Endothelial cell of umbilical vein (primary cell): ENCODE data around the gene ARMCX4. TPM values are rescaled to one million over a fixed set of nuclear protein-coding genes. Genes with fewer than 3 reads are reported as not detected.

Experiments used
- BruUV-seq: library from RNA; stranded (reverse); fragments of 400-500 nt; replicated peaks from 2 replicates; lab custom pipeline; 2021; lab: Mats Ljungman, UMichigan
- CTCF ChIA-PET: fragments of 300-600, 350-600 bp; sonication (Branson Sonifier 250); formaldehyde crosslinking; loops from one replicate; lab custom pipeline; 2021; ENCODE audit warnings: antibody characterized with exemption, inconsistent platforms; lab: Charles Lee
- POLR2A ChIA-PET: fragments of 300-600, 350-600 bp; sonication (Branson Sonifier 250); formaldehyde crosslinking; loops from one replicate; lab custom pipeline; 2021; ENCODE audit warnings: antibody characterized with exemption, inconsistent platforms; lab: Charles Lee
- DNase-seq: peaks from one replicate; pipeline ENCODE4 v3.0.0-alpha.2; 2011; ENCODE audit warnings: low read depth, low spot score
- FAIRE-seq: peaks from 2 replicates; lab custom pipeline; 2011; peaks lifted over from hg19 to GRCh38; lab: Jason Lieb, UNC
- H2AFZ ChIP-seq: 2 replicates; pipeline ENCODE4 v1.6.0; 2012; ENCODE audit warnings: low read depth, low read length, control low read depth, inconsistent platforms
- H3K27ac ChIP-seq: 2 replicates; pipeline ENCODE4 v1.5.1; 2011; ENCODE audit warnings: low read depth, mild to moderate bottlenecking, control low read depth, low read length, moderate library complexity; ENCODE audit not compliant: insufficient read depth
- H3K27me3 ChIP-seq, 2 experiments: 2 replicates each; pipeline versions ENCODE4 v1.6.0 to v1.6.1; 2011; ENCODE audit warnings: low read length in 2 of 2, mixed read lengths in 1 of 2; ENCODE audit not compliant: control insufficient read depth in 2 of 2, insufficient read depth in 2 of 2
- H3K36me3 ChIP-seq, 2 experiments: 2 replicates in 1 of 2; 3 replicates in 1 of 2; pipeline ENCODE4 v1.5.1; 2011; ENCODE audit warnings: low read length in 2 of 2, mild to moderate bottlenecking in 1 of 2, moderate library complexity in 1 of 2; ENCODE audit not compliant: control insufficient read depth in 2 of 2, insufficient read depth in 2 of 2; ENCODE audit errors: extremely low read depth in 1 of 2
- H3K4me1 ChIP-seq: 3 replicates; pipeline ENCODE4 v1.5.1; 2011; ENCODE audit warnings: mild to moderate bottlenecking, low read length; ENCODE audit not compliant: control insufficient read depth, insufficient read depth; ENCODE audit errors: extremely low read depth
- H3K4me2 ChIP-seq: 2 replicates; pipeline ENCODE4 v1.6.1; 2011; ENCODE audit warnings: low read length, control low read depth, mixed read lengths; ENCODE audit not compliant: insufficient read depth
- H3K4me3 ChIP-seq, 3 experiments: fragments of 200-600 bp in 1 of 3; sonication (generic), shearing (Covaris generic) in 1 of 3; replicated peaks in 1 of 3; 2 replicates each; pipeline ENCODE4 v1.5.1; 2011 to 2016; ENCODE audit warnings: control low read depth in 3 of 3, low read length in 3 of 3, mild to moderate bottlenecking in 2 of 3, inconsistent platforms in 1 of 3, low read depth in 1 of 3, moderate library complexity in 1 of 3; ENCODE audit not compliant: insufficient read depth in 1 of 3
- H3K79me2 ChIP-seq: 2 replicates; pipeline ENCODE4 v1.6.0; 2012; ENCODE audit warnings: low read length, inconsistent platforms; ENCODE audit not compliant: control insufficient read depth, insufficient read depth
- H3K9ac ChIP-seq: replicated peaks from 2 replicates; pipeline ENCODE3; 2011; ENCODE audit warnings: low read length, control low read depth; ENCODE audit not compliant: insufficient read depth; ENCODE audit errors: extremely low read depth
- H3K9me1 ChIP-seq: replicated peaks from 3 replicates; pipeline ENCODE4 v1.6.0; 2011; ENCODE audit warnings: mild to moderate bottlenecking, low read length; ENCODE audit not compliant: control insufficient read depth, insufficient read depth; ENCODE audit errors: extremely low read depth
- H3K9me3 ChIP-seq: replicated peaks from 2 replicates; pipeline ENCODE4 v1.5.1; 2012; ENCODE audit warnings: low read length, inconsistent platforms; ENCODE audit not compliant: control insufficient read depth, insufficient read depth
- H4K20me1 ChIP-seq: replicated peaks from 2 replicates; pipeline ENCODE3; 2011; ENCODE audit warnings: mild to moderate bottlenecking, low read length; ENCODE audit not compliant: control insufficient read depth, insufficient read depth; ENCODE audit errors: extremely low read depth
- EZH2 ChIP-seq: IDR thresholded peaks from 2 replicates; pipeline ENCODE4 v1.6.1; 2012; ENCODE audit warnings: borderline replicate concordance, low read depth, mild to moderate bottlenecking, moderate library complexity, low read length, inconsistent platforms; ENCODE audit not compliant: severe bottlenecking
- FOS ChIP-seq: IDR thresholded peaks from 2 replicates; pipeline ENCODE4 v1.6.1; 2011; ENCODE audit warnings: mild to moderate bottlenecking, low read length, moderate library complexity, borderline replicate concordance; ENCODE audit not compliant: insufficient read depth
- GATA2 ChIP-seq: IDR thresholded peaks from 2 replicates; pipeline ENCODE4 v1.7.0; 2011; ENCODE audit warnings: low read depth, mild to moderate bottlenecking, moderate library complexity, mixed read lengths, low read length; ENCODE audit not compliant: insufficient read length, insufficient read depth
- JUN ChIP-seq: IDR thresholded peaks from 2 replicates; pipeline ENCODE4 v1.6.1; 2011; ENCODE audit warnings: borderline replicate concordance, low read depth; ENCODE audit not compliant: insufficient read length, insufficient read depth
- MYC ChIP-seq: IDR thresholded peaks from one replicate; pipeline ENCODE4 v1.6.1; 2011; ENCODE audit warnings: mild to moderate bottlenecking, low read depth, low read length
- POLR2A ChIP-seq: IDR thresholded peaks from 2 replicates; pipeline ENCODE4 v1.6.1; 2012; ENCODE audit warnings: low read depth, mild to moderate bottlenecking, control low read depth, low read length
- POLR2AphosphoS5 ChIP-seq: IDR thresholded peaks from 2 replicates; pipeline ENCODE4 v1.6.1; 2012; ENCODE audit warnings: low read depth, mild to moderate bottlenecking, control low read depth, low read length, moderate library complexity; ENCODE audit not compliant: insufficient read depth
- dilution Hi-C: fragments of 300-500 bp; cut with MboI; formaldehyde crosslinking; loops from one replicate; pipeline ENCODE4 v1.15.0; 2019; ENCODE audit warnings: low sequenced_read_pairs; ENCODE audit not compliant: extremely low pct_ligation_motif_present
- intact Hi-C: fragments of 100-400 bp; cut with micrococcal nuclease; formaldehyde crosslinking; loops from one replicate; pipeline ENCODE4 v1.10.0; 2022
- polyA plus RNA-seq, 4 experiments: library from polyadenylated mRNA; depleted of rRNA in 3 of 4; stranded (reverse) in 3 of 4; unstranded in 1 of 4; fragments of >200 nt; gene quantifications; 2 replicates each; pipeline versions ENCODE4 v1.2.1 to v1.2.3, GENCODE V29; 2011 to 2012; ENCODE audit warnings: missing spikeins in 1 of 4
- total RNA-seq: library from RNA; stranded (reverse); gene quantifications from 2 replicates; pipeline ENCODE4 v1.2.3, GENCODE V29; 2021
- TF ChIP-seq, protein P1 (sequence below), 2 donors: IDR thresholded peaks; 1 replicate in 1 of 2; 2 replicates in 1 of 2; pipeline ENCODE4 v1.5.1; 2011; ENCODE audit warnings: low read length in 2 of 2, mild to moderate bottlenecking in 2 of 2, moderate library complexity in 2 of 2, control low read depth in 1 of 2, inconsistent platforms in 1 of 2, low read depth in 1 of 2; ENCODE audit not compliant: insufficient read depth in 1 of 2; ENCODE audit errors: extremely low read depth in 1 of 2
- TF ChIP-seq, protein P2 (sequence below): IDR thresholded peaks from 2 replicates; pipeline ENCODE4 v1.6.1; 2011; ENCODE audit not compliant: insufficient read depth, insufficient read length

Gene ARMCX4
- total and polyA plus RNA-seq, 2 donors (not counting 3 experiments of a cell fraction or from before 2014, with no cell fraction given), result 4.7 to 19.9 TPM

DNA sequence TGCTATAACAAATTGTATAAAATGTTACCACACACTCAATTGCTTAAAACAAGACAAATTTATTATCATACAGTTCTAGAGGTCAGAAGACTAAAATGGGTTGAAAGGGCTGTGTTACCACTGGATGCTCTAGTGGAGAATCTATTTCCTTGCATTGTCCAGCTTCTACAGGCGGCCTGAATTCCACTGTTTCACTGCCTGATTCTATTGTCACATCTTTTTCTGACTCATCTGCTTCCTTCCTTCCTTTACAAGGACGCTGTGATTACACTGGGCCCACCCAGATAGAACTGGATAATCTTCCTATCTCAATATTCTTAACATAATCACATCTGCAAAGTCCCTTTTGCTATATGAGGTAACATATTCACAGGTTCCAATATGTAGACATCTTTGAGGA, 45.7 kb downstream of the ARMCX4 start:
- intact Hi-C loops, result no loop called here
- FAIRE-seq (peak; percentile 81), DNase-seq (peak; percentile 37)
- ChIA-PET CTCF (no interaction called here), POLR2A (no interaction called here)
- Histone ChIP-seq H3K4me1 (peaks cover 9% of the 10 kb centered on the region), H3K9me1 (no peaks in the 10 kb centered on the region), H3K4me2 (no peak overlapping the region), H3K9ac (no peak overlapping the region), H3K27ac (peak overlapping the region; percentile 23), H3K4me3 (no peak overlapping the region), H4K20me1 (no peaks in the 10 kb centered on the region), H3K27me3 (no peaks in the 10 kb centered on the region), H3K9me3 (no peaks in the 10 kb centered on the region), H3K36me3 (no peaks in the 10 kb centered on the region), H3K79me2 (no peaks in the 10 kb centered on the region), H2AFZ (no peak overlapping the region)
- dilution Hi-C loops, result no loop called here
- BruUV-seq, result no TSS peak
- TF ChIP-seq POLR2AphosphoS5 (peak; percentile 27), EZH2 (no peak), JUN (peak; percentile 63), FOS (peak; percentile 58), GATA2 (peak; percentile 48), MYC (no peak), POLR2A (no peak)
- TF ChIP-seq, protein P1, sequence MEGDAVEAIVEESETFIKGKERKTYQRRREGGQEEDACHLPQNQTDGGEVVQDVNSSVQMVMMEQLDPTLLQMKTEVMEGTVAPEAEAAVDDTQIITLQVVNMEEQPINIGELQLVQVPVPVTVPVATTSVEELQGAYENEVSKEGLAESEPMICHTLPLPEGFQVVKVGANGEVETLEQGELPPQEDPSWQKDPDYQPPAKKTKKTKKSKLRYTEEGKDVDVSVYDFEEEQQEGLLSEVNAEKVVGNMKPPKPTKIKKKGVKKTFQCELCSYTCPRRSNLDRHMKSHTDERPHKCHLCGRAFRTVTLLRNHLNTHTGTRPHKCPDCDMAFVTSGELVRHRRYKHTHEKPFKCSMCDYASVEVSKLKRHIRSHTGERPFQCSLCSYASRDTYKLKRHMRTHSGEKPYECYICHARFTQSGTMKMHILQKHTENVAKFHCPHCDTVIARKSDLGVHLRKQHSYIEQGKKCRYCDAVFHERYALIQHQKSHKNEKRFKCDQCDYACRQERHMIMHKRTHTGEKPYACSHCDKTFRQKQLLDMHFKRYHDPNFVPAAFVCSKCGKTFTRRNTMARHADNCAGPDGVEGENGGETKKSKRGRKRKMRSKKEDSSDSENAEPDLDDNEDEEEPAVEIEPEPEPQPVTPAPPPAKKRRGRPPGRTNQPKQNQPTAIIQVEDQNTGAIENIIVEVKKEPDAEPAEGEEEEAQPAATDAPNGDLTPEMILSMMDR (IDR thresholded peaks at IDR 0.05; ENCODE audit: extremely low read depth in 1 of 2, insufficient read depth in 1 of 2, low read depth in 1 of 2, low read length in 2 of 2), result no peak
- TF ChIP-seq, protein P2, sequence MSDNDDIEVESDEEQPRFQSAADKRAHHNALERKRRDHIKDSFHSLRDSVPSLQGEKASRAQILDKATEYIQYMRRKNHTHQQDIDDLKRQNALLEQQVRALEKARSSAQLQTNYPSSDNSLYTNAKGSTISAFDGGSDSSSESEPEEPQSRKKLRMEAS, result no peak

Other genes with a start within 250 kb of the ARMCX4 start
- gene TAF7L, start 194.1 kb upstream of the ARMCX4 start, total RNA-seq, result 1.1 and 1.8 TPM in 2 replicates
- 0.45 and 0.70 TPM in 2 replicates for gene TAF7L, start 194.1 kb upstream of the ARMCX4 start, polyA plus RNA-seq
- gene TIMM8A, start 136.7 kb upstream of the ARMCX4 start, total RNA-seq, result 15.2 and 17.5 TPM in 2 replicates
- 10.9 and 11.3 TPM in 2 replicates for gene TIMM8A, start 136.7 kb upstream of the ARMCX4 start, polyA plus RNA-seq
- gene BTK, start 99.3 kb upstream of the ARMCX4 start, total RNA-seq, result 0.13 TPM in 1 of 2 replicates, not detected in the other
- gene BTK, start 99.3 kb upstream of the ARMCX4 start, polyA plus RNA-seq, result 0.11 and 0.21 TPM in 2 replicates
- gene RPL36A, start 94.4 kb upstream of the ARMCX4 start, total RNA-seq, result 284 and 329 TPM in 2 replicates
- gene RPL36A, start 94.4 kb upstream of the ARMCX4 start, polyA plus RNA-seq, result 901 and 1,196 TPM in 2 replicates
- gene GLA, start 77.5 kb upstream of the ARMCX4 start, total RNA-seq, result 36.8 and 39.4 TPM in 2 replicates
- gene GLA, start 77.5 kb upstream of the ARMCX4 start, polyA plus RNA-seq, result 30.6 and 33.0 TPM in 2 replicates
- gene HNRNPH2, start 77.2 kb upstream of the ARMCX4 start, total RNA-seq, result 58.5 and 59.1 TPM in 2 replicates
- 17.0 and 29.3 TPM in 2 replicates for gene HNRNPH2, start 77.2 kb upstream of the ARMCX4 start, polyA plus RNA-seq
- gene ARMCX1, start 65.1 kb downstream of the ARMCX4 start, total RNA-seq, result 19.9 and 22.4 TPM in 2 replicates
- gene ARMCX1, start 65.1 kb downstream of the ARMCX4 start, polyA plus RNA-seq, result 8.8 and 11.0 TPM in 2 replicates
- 91.9 and 98.6 TPM in 2 replicates for gene ARMCX6, start 132.5 kb downstream of the ARMCX4 start, total RNA-seq
- gene ARMCX6, start 132.5 kb downstream of the ARMCX4 start, polyA plus RNA-seq, result 71.7 and 73.4 TPM in 2 replicates
- gene ARMCX3, start 137.7 kb downstream of the ARMCX4 start, total RNA-seq, result 60.1 and 61.0 TPM in 2 replicates
- gene ARMCX3, start 137.7 kb downstream of the ARMCX4 start, polyA plus RNA-seq, result 22.7 and 27.7 TPM in 2 replicates
- 75.2 and 103 TPM in 2 replicates for gene ARMCX2, start 174.4 kb downstream of the ARMCX4 start, total RNA-seq
- 37.4 and 41.4 TPM in 2 replicates for gene ARMCX2, start 174.4 kb downstream of the ARMCX4 start, polyA plus RNA-seq